Smooth muscle cell of bladder (primary cell): ENCODE results near the gene SCFD2. TPM values are rescaled to one million over a fixed set of nuclear protein-coding genes. Genes with fewer than 3 reads are reported as not detected.

ENCODE experiments used
- total RNA-seq: library from RNA; depleted of rRNA; stranded (reverse); fragments of >200 nt; gene quantifications from 2 replicates; pipeline ENCODE4 v1.2.3, GENCODE V29; 2014

The SCFD2 gene
- 27.4 and 32.2 TPM in 2 replicates for total RNA-seq

DNA sequence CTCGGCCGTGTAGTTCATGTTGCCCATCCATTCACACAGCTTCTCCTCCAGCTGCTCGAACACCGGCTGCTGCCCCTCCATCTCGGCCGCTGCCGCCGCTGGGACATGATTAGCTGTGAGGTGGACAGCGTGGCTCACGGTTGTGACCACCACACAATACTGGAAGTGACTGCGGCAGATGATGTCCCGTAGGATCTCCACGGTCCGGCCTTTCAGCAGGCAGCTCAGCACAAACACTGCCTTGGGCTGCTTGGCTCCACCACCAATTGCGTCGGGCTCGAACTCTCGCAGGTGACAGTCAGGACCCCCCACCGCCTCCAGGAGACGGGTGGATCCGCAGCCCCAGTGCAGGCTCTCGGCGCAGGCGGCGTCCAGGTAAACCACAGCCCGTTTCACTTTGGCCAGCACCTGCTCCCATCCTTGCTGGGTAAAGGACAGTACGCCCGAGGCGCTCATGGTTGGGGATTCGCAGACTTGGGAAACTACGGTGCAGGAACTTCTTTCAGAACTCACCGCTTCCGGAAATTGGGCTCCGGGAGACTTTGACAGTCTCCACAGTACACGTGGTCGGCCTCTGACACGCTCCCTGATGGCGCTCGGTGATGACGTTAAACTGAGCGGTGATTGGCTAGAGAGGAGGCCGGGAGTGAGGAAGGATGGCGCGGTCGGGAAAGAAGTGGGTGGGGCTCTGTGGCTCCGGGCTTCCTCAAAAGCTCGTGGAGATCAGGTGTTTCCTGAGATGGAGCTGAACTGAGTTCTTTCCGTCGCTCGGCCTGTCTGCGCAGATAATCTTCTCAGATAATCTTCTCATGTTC, at the start of gene SCFD2:
TSS of gene SCFD2 (minus strand) at position 576 of the 815 bp plus-strand sequence.

GRCh38 chr4:53377319-53378170, 11.7 kb upstream of the SCFD2 start, which contains the start of gene FIP1L1:
Gene FIP1L1, plus strand, starts transcription at chr4:53377641. Its CDS starts 198 bp downstream, at chr4:53377839.

GRCh38 chr4:52861879-52862616, 503.8 kb downstream of the SCFD2 start, which contains the start of gene RASL11B:
Gene RASL11B, plus strand, starts transcription at chr4:52862317. Its CDS starts 191 bp downstream, at chr4:52862508.

Other genes starting within 250 kb of the SCFD2 start
- gene FIP1L1, start 11.6 kb upstream of the SCFD2 start, total RNA-seq = 76.4 and 89.0 TPM in 2 replicates
- gene LNX1, start 225.4 kb upstream of the SCFD2 start, total RNA-seq = 1.7 and 6.5 TPM in 2 replicates